ENCODE data around the gene ICE2. TPM values are rescaled to one million over a fixed set of nuclear protein-coding genes. Genes with fewer than 3 reads are reported as not detected.

The ICE2 gene
- polyA plus RNA-seq, 1 of the 3 experiments (the other 2 are of a cell fraction), result 19.0 TPM

GRCh38 chr15:60375306-60375705 is 103.6 kb downstream of the ICE2 start (continued):
- TF ChIP-seq RCOR1 (IDR thresholded peaks at IDR 0.05; ENCODE audit: low read length) (no peak), USF1 (IDR thresholded peaks at IDR 0.05; ENCODE audit: borderline replicate concordance, low read depth) (no peak), EZH2phosphoT487 (IDR thresholded peaks at IDR 0.05; ENCODE audit: borderline replicate concordance, low read depth) (no peak), TEAD4 (IDR thresholded peaks at IDR 0.05; ENCODE audit: borderline replicate concordance, insufficient read depth) (no peak), NFIC (IDR thresholded peaks at IDR 0.05; ENCODE audit: borderline replicate concordance) (no peak), CHD2 (IDR thresholded peaks at IDR 0.05; ENCODE audit: low read length, partially characterized antibody) (no peak), ZBTB33 (IDR thresholded peaks at IDR 0.05; ENCODE audit: borderline replicate concordance, low read depth) (no peak), USF2 (IDR thresholded peaks at IDR 0.05; ENCODE audit: borderline replicate concordance, low read depth, low read length) (no peak), EP300 (IDR thresholded peaks at IDR 0.05; ENCODE audit: borderline replicate concordance in 1 of 2, low read depth in 1 of 2, low read length in 1 of 2) (no peak), RAD21 (IDR thresholded peaks at IDR 0.05; ENCODE audit: low read length) (no peak), RXRA (IDR thresholded peaks at IDR 0.05; ENCODE audit: borderline replicate concordance, low read depth) (no peak)

GRCh38 chr15:60374628-60375081 is 104.3 kb downstream of the ICE2 start:
- H3K27me3 ChIP-seq (ENCODE audit: insufficient read depth), result no peaks in the 10 kb centered on the region
- H2AFZ ChIP-seq (ENCODE audit: low read depth), result no peak overlapping the region
- H3K9ac ChIP-seq, result peak overlapping the region; percentile 84
- H3K79me2 ChIP-seq (ENCODE audit: insufficient read depth), result peaks cover 88% of the 10 kb centered on the region
- H3K36me3 ChIP-seq (replicated peaks in 1 of 2; ENCODE audit: control insufficient read depth in 1 of 2, insufficient read depth in 2 of 2, low read length in 1 of 2), result peaks cover 48 to 69% of the 10 kb centered on the region in 2 experiments
- H3K9me2 ChIP-seq, result no peaks in the 10 kb centered on the region
- peaks cover 36% of the 10 kb centered on the region for H4K20me1 ChIP-seq (ENCODE audit: insufficient read depth)
- peaks cover 96% of the 10 kb centered on the region for H3F3A ChIP-seq (replicated peaks; ENCODE audit: insufficient read depth)
- H3K9me3 ChIP-seq, result no peaks in the 10 kb centered on the region
- peaks cover 17 to 86% of the 10 kb centered on the region in 2 experiments for H3K4me1 ChIP-seq (ENCODE audit: control insufficient read depth in 1 of 2, insufficient read depth in 2 of 2, low read depth in 1 of 2, low read length in 1 of 2)
- POLR2A ChIA-PET, result no interaction called here
- H3K4me2 ChIP-seq, result peak overlapping the region; percentile 50
- peak overlapping the region in 1 of 2 experiments; percentile 13; a peak in 1 of 4 replicates for H3K4me3 ChIP-seq (ENCODE audit: low read depth in 2 of 2, low read length in 1 of 2)
- peak overlapping the region; percentile 84 to 99 for H3K27ac ChIP-seq (ENCODE audit: low read depth in 2 of 2, low read length in 1 of 2)
- 10% methylated on average over 7 of the region's 7 CpGs for WGBS (ENCODE audit: low lambda C conversion rate)
- CTCF ChIA-PET, result interaction anchor here (1.6 to 1.8 kb wide), 4 partner anchors 13 to 19 kb away, joined by 3 to 9 read pairs (median 6); no protein-coding TSS in a partner anchor
- DNase-seq, result no peak
- no peak for TF ChIP-seq YY1 (IDR thresholded peaks at IDR 0.05; ENCODE audit: low read depth)
- no peak for TF ChIP-seq EZH2phosphoT487 (IDR thresholded peaks at IDR 0.05; ENCODE audit: borderline replicate concordance, low read depth)
- TF ChIP-seq TAF1 (IDR thresholded peaks at IDR 0.05; ENCODE audit: borderline replicate concordance, low read depth, low read length), result peak; percentile 60; the same call in 1 of the 2 replicates
- TF ChIP-seq ELF1 (IDR thresholded peaks at IDR 0.05), result no peak
- no peak for TF ChIP-seq RFX5 (IDR thresholded peaks at IDR 0.05; ENCODE audit: low read length)
- peak; percentile 77 for TF ChIP-seq JUND (IDR thresholded peaks at IDR 0.05)
- peak; percentile 80 for TF ChIP-seq TCF12 (IDR thresholded peaks at IDR 0.05)
- peak; percentile 64 for TF ChIP-seq PBX3 (IDR thresholded peaks at IDR 0.05)
- no peak for TF ChIP-seq USF2 (IDR thresholded peaks at IDR 0.05; ENCODE audit: borderline replicate concordance, low read depth, low read length)
- TF ChIP-seq GATA2 (CRISPR knock-in tag; IDR thresholded peaks at IDR 0.05), result no peak
- TF ChIP-seq FOXM1 (IDR thresholded peaks at IDR 0.05; ENCODE audit: low read depth), result no peak
- TF ChIP-seq RCOR1 (IDR thresholded peaks at IDR 0.05; ENCODE audit: low read length), result no peak
- TF ChIP-seq ZBTB33 (IDR thresholded peaks at IDR 0.05; ENCODE audit: borderline replicate concordance, low read depth), result no peak
- no peak for TF ChIP-seq NRF1 (IDR thresholded peaks at IDR 0.05; ENCODE audit: low read depth, low read length)
- TF ChIP-seq SMC3 (IDR thresholded peaks at IDR 0.05; ENCODE audit: low read depth, low read length), result no peak
- TF ChIP-seq RAD21 (IDR thresholded peaks at IDR 0.05; ENCODE audit: low read length), result no peak
- no peak for TF ChIP-seq GABPA (IDR thresholded peaks at IDR 0.05; ENCODE audit: low read depth)
- peak; percentile 61; the same call in 1 of the 2 replicates for TF ChIP-seq NFIC (IDR thresholded peaks at IDR 0.05; ENCODE audit: borderline replicate concordance)
- peak in 1 of 2 experiments; percentile 73; a peak in 1 of 4 replicates for TF ChIP-seq EP300 (IDR thresholded peaks at IDR 0.05; ENCODE audit: borderline replicate concordance in 1 of 2, low read depth in 1 of 2, low read length in 1 of 2)
- no peak for TF ChIP-seq TEAD4 (IDR thresholded peaks at IDR 0.05; ENCODE audit: borderline replicate concordance, insufficient read depth)
